Measurements from ENCODE around the gene UTS2B.
"Not testable (repeated sequence)": the region's sequence is repeated elsewhere in the genome, so short reads cannot be mapped to it uniquely, and the experiment has no call there.

The UTS2B gene

DNA sequence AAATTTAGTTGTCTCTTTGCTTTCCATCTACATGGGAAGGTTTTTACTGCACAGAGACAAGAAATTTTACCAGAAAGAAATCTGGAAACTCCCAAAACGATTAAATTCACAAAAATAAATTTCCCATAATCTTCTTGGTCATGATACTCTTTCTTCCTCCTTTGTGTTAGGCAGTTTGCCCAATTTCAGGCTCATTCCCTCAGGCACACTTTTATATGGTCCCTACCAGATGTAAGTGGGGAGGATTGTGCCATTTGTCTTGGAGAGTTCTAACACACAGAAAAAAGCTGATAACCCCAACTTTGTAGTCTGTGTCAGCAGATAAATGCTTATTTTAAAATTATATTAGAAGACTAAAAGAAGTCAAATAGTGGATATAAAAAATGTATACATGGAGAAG, 50.2 kb downstream of the UTS2B start:
- no peak for DNase-seq (ENCODE audit: low read depth)

- DNase-seq (ENCODE audit: low read depth) = no peak
These were observed 54.6 kb downstream of the UTS2B start for GRCh38 chr3:191275751-191276150.

DNA sequence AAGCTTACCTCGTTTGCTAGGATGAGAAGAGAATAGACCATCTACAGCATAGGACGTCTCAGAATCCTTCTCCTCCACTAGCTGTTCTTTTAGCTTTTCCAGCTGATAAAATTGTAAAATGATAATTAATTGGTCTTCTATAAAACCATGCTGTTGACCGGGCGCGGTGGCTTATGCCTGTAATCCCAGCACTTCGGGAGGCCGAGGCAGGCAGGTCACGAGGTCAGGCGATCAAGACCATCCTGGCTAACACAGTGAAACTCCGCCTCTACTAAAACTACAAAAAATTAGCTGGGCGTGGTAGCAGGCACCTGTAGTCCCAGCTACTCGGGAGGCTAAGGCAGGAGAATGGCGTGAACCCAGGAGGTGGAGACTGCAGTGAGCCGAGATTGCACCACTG, 55.1 kb downstream of the UTS2B start:
- not testable (repeated sequence) for DNase-seq (ENCODE audit: low read depth)

- no peak for DNase-seq (ENCODE audit: low read depth)
These were observed 60.8 kb downstream of the UTS2B start for GRCh38 chr3:191269289-191270085.

GRCh38 chr3:191268737-191269136, 61.6 kb downstream of the UTS2B start:
- DNase-seq (ENCODE audit: low read depth) = no peak

- DNase-seq (ENCODE audit: low read depth) = no peak
These were observed 66.5 kb downstream of the UTS2B start for GRCh38 chr3:191263850-191264249.

GRCh38 chr3:191263365-191263764, 67.0 kb downstream of the UTS2B start:
- no peak for DNase-seq (ENCODE audit: low read depth)

- no peak for DNase-seq (ENCODE audit: low read depth)
These were observed 67.7 kb downstream of the UTS2B start for GRCh38 chr3:191262650-191263049.

- DNase-seq (ENCODE audit: low read depth) = no peak
These were observed 69.1 kb downstream of the UTS2B start for GRCh38 chr3:191261304-191261638.

DNA sequence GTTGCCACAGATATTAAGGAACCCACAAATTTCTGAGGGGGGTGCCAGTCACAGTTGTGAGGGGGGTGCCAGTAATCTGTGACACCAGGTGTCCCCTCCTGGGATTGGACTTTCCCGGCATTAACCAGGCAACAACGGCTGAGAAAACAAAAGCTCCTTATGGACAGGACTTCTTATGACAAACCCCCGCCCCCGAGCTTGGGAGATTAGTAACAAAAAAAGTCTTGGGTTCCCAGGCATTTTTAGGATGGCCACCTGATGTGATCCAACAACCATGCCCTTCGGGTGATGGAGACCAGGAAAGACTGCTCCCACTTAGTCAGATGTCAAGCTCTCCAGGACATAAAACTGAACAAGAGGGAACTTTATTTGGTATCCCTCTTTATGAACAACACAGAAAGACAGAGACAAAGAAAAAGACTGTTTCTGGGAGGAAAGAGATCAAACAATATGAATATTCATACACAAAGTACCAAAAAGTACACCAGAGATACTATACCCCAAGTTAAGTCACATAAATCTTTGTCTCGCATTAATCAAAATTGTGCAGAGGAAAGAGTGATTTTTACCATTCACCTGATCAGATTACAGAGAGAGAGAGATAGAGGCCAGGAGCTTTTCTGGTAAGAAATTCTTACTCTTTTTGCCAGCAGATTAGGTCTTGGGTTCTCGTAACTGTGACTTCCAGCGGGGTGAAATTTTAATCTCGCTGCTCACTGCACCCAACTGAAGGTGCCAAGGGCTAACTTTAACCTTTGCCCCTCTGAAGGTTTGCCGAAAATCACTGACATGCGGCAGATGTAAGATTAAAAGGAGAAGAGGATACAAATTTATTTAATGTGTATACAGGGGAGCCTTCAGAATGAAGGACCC, 69.7 kb downstream of the UTS2B start:
- no peak for DNase-seq (ENCODE audit: low read depth)

DNA sequence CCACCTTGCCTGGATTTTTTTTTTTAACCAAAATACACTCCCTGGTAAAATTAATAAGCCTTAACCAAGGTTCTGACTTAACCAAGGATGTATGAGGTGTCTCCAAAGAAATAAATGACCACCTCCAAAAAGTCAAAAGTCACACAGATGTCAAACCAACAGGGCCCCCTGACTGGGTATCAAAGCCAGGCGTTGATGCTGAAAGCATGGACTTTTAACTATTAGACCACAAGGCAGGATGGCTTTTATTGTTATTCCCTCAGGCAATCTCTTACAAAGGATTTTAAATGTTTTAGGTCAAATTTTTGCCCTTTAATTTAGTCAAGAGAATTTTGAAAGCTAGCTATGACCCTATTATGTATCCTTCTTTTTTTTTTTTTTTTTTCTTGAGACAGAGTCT, 70.8 kb downstream of the UTS2B start:
- DNase-seq (ENCODE audit: low read depth) = no peak

GRCh38 chr3:191257286-191257685, 73.0 kb downstream of the UTS2B start:
- DNase-seq (ENCODE audit: low read depth) = no peak

DNA sequence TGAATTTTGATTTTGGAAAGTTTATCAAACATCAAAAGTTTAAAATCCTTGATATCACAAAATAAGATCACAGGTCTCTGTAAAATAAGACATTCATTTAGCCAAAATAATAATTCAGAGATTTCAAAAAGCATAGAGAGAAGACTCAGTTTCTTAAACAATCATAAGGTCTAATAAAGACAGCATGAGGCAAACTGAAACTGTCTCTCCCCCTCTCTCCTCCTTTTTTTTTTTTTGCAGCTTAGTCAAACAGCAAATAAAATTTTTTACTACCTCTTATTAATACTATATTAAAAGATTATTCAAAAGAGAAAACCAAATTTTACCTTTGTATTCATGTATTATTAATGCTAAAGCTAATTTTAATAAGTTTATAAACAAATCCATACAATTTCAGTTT, 73.9 kb downstream of the UTS2B start:
- no peak for DNase-seq (ENCODE audit: low read depth)

- DNase-seq (ENCODE audit: low read depth) = no peak
These were observed 75.2 kb downstream of the UTS2B start for GRCh38 chr3:191255156-191255555.

- DNase-seq (ENCODE audit: low read depth) = no peak
These were observed 76.0 kb downstream of the UTS2B start for GRCh38 chr3:191254098-191254873.

DNA sequence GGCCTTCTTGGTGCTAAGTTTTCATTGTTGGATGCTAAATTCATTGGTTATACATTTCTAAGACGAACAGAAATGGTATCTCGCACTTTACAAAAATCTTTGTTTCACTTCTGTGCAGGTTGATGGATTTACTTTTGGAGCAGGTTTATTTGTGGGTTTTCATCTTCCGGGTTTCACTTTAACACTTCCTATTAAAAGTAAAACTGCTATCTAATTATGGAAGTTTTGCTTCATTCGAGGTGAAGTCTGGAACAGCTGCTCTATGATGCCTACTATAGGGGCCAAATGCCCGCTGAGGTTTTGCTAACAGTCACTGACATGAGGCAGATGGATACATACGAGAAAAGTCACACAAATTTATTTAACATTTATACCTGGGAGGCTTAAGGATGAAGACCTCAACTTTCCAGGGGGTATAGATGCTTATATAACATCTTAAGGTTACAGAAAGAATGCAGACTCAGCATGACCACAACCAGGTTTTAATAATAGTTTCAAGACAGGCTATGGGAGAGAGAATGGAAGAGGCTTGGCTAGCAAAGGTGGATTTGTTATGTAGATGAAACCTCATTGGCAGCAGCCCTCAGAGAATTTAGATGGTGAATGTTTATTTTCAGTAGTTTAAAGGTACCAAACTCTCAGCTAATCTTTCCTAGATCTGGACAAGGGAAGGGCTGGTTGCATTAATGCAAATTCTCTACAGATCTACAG, 77.1 kb downstream of the UTS2B start:
- DNase-seq (ENCODE audit: low read depth) = no peak

DNA sequence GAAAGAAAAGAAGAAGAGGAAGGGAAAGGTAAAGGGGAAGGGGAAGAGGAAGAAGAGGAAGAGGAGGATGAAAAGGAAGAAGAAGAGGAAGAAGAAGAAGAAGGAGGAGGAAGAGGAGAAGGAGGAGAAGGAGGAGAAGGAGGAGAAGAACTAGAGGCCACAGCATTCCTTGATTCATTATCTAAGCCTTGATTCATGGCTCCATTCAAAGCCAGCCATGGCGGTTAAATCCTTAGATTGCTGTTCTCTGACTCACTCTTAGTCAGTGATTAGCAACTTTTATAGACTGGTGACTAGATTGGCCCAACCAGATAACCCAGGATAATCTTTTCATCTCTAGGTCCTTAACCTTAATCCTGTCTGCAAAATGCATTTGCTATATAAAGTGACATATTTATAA, 83.7 kb downstream of the UTS2B start:
- DNase-seq (ENCODE audit: low read depth) = no peak

- DNase-seq (ENCODE audit: low read depth) = not testable (repeated sequence)
These were observed 84.3 kb downstream of the UTS2B start for GRCh38 chr3:191246034-191246433.

GRCh38 chr3:191244242-191244867, 86.0 kb downstream of the UTS2B start:
- DNase-seq (ENCODE audit: low read depth) = no peak

GRCh38 chr3:191240486-191240885, 89.8 kb downstream of the UTS2B start:
- no peak for DNase-seq (ENCODE audit: low read depth)

DNA sequence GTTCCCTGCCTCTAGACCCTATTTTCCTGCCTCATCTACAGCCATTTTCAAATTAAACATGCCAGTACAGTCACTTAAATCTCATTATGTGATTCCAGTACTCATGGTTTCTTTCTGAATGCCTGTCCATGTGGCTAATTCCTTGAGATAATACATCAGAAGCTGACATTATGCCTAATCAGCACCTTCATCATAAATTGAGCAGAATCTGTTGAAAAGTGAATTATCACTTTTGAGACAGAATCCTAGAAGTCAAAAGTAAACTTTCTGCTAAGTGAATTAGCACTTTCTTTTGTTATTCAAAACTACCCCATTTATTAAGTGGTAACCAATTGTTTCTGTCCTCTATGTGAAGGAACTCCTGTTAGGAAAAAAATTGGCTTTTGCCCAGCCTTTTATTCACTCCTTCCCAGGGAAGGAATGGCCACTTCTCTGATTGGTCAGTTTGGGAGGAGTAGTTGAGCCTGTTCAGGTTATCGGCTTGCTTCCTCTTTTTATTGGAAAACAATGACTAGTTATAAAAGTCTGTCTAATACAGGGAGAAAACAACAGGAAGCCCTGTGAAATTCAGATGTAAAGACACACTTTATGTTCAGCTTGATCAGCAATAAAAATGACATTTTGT, 90.8 kb downstream of the UTS2B start:
- no peak for DNase-seq (ENCODE audit: low read depth)

Data from activated T-helper 9 cell treated with anti-CD3 and anti-CD28 coated beads, Interleukin-2, amount 50 U/mL, for 16 hours (primary cell).